Immature natural killer cell (primary cell): ENCODE data around the gene GLRX3. TPM values are rescaled to one million over a fixed set of nuclear protein-coding genes. Genes with fewer than 3 reads are reported as not detected.
"Not testable (repeated sequence)": the region's sequence is repeated elsewhere in the genome, so short reads cannot be mapped to it uniquely, and the experiment has no call there.

Experiments used
- DNase-seq, 3 donors: peaks; one replicate each; pipeline ENCODE4 v3.0.0; 2022; ENCODE audit warnings: mixed read lengths in 1 of 3
- H3K27ac Mint-ChIP-seq, 6 donors: one replicate each; pipeline ENCODE4 v1.8.0; 2020; ENCODE audit warnings: mixed read lengths in 6 of 6, mild to moderate bottlenecking in 5 of 6, inconsistent platforms in 4 of 6, moderate library complexity in 3 of 6
- H3K27me3 Mint-ChIP-seq, 3 donors: one replicate each; pipeline ENCODE4 v1.8.0; 2020 to 2021; ENCODE audit warnings: low read depth in 3 of 3, mild to moderate bottlenecking in 3 of 3, mixed read lengths in 3 of 3, moderate library complexity in 3 of 3, inconsistent platforms in 1 of 3
- H3K36me3 Mint-ChIP-seq, 3 donors: one replicate each; pipeline ENCODE4 v1.8.0; 2020; ENCODE audit warnings: mixed read lengths in 3 of 3, inconsistent platforms in 2 of 3, mild to moderate bottlenecking in 2 of 3
- H3K4me1 Mint-ChIP-seq, 2 donors: one replicate each; pipeline ENCODE4 v1.8.0; 2020; ENCODE audit warnings: inconsistent platforms in 2 of 2, mild to moderate bottlenecking in 2 of 2, mixed read lengths in 2 of 2, moderate library complexity in 1 of 2
- H3K4me3 Mint-ChIP-seq, 5 donors: one replicate each; pipeline ENCODE4 v1.8.0; 2020; ENCODE audit warnings: mild to moderate bottlenecking in 5 of 5, mixed read lengths in 5 of 5, inconsistent platforms in 3 of 5, moderate library complexity in 3 of 5
- H3K9me3 Mint-ChIP-seq, 6 donors: one replicate each; pipeline ENCODE4 v1.8.0; 2020; ENCODE audit warnings: mild to moderate bottlenecking in 6 of 6, mixed read lengths in 6 of 6, inconsistent platforms in 4 of 6, moderate library complexity in 3 of 6
- polyA plus RNA-seq, 3 donors: library from polyadenylated mRNA; unstranded; fragments of 300-500 nt; fragmentation: Illumina TruSeq; gene quantifications; one replicate each; pipeline ENCODE4 v1.2.3, GENCODE V29; 2021

GLRX3 gene
- polyA plus RNA-seq, 3 donors from 2014 or later: 83.7 to 139 (median 85.8) TPM

DNA sequence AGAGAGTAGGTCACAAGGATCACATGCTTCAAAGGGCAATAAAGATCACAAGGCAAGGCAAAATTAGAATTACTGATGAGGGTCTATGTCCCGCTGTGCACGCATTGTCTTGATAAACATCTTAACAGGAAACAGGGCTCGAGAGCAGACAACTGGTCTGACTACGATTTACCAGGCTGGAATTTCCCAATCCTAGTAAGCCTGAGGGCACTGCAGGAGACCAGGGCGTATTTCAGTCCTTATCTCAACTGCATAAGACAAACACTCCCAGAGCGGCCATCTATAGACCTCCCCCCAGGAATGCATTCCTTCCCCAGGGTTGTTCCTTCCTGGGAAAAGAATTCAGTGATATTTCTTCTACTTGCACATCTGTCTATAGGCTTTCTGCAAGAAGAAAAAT, 18.7 kb upstream of the GLRX3 start:
- not testable (repeated sequence) for H3K27me3 Mint-ChIP-seq, H3K4me3 Mint-ChIP-seq, H3K4me1 Mint-ChIP-seq, DNase-seq, H3K27ac Mint-ChIP-seq
- Mint-ChIP-seq H3K36me3 (peaks cover 0 to 11% (median 4%) of the 10 kb centered on the region in 3 donors), H3K9me3 (peaks cover 0 to 11% (median 7%) of the 10 kb centered on the region in 6 donors)

DNA sequence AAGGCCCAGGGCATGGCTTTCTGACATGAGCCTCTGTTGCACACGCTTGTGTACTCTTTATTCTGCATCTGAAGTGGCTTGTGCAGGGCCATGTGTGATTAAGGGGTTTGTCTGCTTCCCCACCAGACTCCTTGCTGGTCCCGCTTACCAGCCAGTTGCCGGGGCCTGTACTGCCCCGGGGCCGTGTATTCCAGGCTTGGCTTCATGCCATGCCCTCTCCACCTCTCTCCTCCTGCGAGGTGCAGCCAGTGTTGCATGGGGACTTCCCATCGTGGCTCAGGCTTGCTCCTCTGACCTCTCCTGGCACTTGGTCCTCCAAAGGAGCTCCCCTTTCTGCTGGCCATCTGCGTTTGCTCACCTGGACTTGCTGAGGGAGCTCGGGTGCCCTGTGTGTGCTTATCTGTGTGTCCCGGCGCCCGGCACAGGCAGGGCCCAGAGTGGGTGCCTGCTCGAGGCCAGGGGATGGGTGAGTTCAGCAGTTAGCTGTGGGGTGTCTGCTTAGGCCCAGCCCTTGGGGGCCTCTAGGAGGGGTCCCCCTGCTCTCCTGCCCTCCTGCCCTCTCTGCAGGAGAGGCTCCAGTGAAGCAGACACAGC, 14.6 kb upstream of the GLRX3 start:
- DNase-seq: no peak
- peaks cover 3 to 5% (median 3%) of the 10 kb centered on the region in 3 donors for H3K27me3 Mint-ChIP-seq
- no peak overlapping the region for H3K27ac Mint-ChIP-seq
- no peak overlapping the region for H3K4me3 Mint-ChIP-seq
- peaks cover 0 to 11% (median 7%) of the 10 kb centered on the region in 6 donors for H3K9me3 Mint-ChIP-seq
- peaks cover 0 to 1% of the 10 kb centered on the region in 2 donors for H3K4me1 Mint-ChIP-seq
- H3K36me3 Mint-ChIP-seq: peaks cover 0 to 3% (median 0%) of the 10 kb centered on the region in 3 donors

DNA sequence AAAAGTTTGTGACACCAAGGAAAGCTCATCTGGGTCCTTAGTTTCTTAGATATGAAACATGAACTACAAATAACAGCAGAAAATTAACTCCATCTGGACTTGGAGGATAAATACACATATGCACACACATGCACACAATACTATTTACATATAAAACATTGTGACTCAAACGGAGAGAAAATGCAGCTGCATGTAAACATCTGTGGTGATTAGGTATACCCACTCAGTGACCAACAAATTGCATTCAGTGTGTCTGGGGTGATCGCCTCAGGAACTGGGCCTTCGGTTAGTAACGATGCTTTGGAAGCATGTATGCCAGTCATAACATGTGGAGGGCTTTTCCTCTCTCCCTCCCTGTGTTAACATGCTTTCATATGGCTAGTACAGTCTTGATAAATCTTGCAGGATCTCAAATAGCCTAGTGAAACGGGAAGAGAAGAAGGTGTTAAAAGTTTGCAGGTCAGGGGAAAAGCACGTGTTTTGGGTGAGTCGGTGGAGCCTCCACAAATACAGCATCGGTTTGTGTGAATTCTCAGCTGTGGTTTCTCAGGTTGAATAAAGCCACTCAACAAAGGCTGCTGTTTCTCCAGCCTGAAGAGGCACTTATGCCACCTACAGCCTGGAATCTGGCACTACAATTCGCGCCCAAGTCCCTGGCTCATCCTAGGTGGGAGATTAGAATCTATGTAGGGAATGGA, 8.7 kb upstream of the GLRX3 start:
- DNase-seq: peak; percentile 59 to 66 (median 62)
- H3K36me3 Mint-ChIP-seq: no peaks in the 10 kb centered on the region
- peak overlapping the region in 1 of 5 donors; percentile 33 for H3K4me3 Mint-ChIP-seq
- H3K9me3 Mint-ChIP-seq: no peaks in the 10 kb centered on the region
- H3K27me3 Mint-ChIP-seq: peaks cover 3 to 4% (median 4%) of the 10 kb centered on the region in 3 donors
- peak overlapping the region in 3 of 6 donors; percentile 1 to 51 (median 47) for H3K27ac Mint-ChIP-seq
- H3K4me1 Mint-ChIP-seq: peaks cover 9 to 14% of the 10 kb centered on the region in 2 donors

DNA sequence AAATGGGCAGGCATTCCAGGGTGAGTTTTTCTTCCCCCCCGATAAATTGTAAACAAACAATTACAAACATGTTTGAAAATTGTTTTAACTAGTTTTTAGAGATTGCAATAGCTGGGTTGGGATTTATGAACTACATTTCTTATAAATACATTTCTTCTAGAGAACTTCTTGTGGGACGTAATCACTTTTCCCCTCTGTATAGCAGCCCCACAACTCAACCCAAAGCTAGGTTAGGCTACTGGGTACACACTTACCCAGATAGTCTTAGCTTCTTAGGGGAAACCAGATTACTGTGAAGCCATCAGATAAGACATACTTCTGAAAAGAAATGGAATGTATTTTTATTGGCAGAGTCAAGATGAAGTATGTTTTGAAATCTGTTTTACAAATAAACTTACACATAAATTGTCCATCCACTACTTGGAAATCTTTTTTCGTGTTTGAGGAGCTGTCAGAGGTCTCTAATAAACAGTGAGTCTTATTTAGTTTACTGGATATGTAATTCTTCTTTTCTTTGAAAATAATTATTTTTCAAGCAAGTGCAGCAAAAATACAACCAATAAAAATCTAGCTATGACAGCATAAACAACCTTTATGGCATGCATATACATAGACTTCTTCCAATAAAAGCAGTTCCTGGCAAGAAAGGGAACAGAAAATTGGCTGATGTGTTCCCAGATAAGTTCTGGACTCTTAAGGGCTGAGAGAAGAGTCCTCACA, 8.0 kb upstream of the GLRX3 start:
- H3K4me3 Mint-ChIP-seq: no peak overlapping the region
- H3K27me3 Mint-ChIP-seq: peaks cover 4 to 6% (median 4%) of the 10 kb centered on the region in 3 donors
- H3K4me1 Mint-ChIP-seq: peaks cover 9 to 14% of the 10 kb centered on the region in 2 donors
- H3K27ac Mint-ChIP-seq: peak overlapping the region in 1 of 6 donors; percentile 51
- no peaks in the 10 kb centered on the region for H3K36me3 Mint-ChIP-seq
- DNase-seq: no peak
- H3K9me3 Mint-ChIP-seq: no peaks in the 10 kb centered on the region

DNA sequence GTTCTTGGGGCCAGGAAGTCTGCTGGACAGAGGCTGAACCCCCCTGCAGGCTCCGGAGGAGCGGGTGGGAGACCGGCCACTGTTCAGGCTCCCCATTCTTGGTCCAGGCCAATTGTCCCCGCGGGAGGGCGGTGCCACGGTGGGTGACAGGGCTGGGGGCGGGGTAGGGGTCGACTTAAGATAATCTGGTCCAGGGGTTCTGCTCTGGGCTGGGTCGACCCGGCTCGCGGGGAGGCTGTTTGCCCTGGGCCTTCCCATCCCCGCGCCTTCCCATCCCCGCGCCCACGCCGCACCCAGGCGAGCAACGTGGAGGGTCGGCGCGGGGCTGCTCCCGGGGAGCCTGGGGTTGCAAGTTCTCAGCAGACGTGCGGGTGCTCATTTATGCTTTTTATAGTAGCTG, 7.3 kb upstream of the GLRX3 start:
- Mint-ChIP-seq H3K27ac (no peak overlapping the region), H3K4me3 (no peak overlapping the region), H3K4me1 (peaks cover 9 to 14% of the 10 kb centered on the region in 2 donors), H3K36me3 (no peaks in the 10 kb centered on the region), H3K27me3 (peaks cover 4 to 9% (median 4%) of the 10 kb centered on the region in 3 donors), H3K9me3 (no peaks in the 10 kb centered on the region)
- DNase-seq: no peak

DNA sequence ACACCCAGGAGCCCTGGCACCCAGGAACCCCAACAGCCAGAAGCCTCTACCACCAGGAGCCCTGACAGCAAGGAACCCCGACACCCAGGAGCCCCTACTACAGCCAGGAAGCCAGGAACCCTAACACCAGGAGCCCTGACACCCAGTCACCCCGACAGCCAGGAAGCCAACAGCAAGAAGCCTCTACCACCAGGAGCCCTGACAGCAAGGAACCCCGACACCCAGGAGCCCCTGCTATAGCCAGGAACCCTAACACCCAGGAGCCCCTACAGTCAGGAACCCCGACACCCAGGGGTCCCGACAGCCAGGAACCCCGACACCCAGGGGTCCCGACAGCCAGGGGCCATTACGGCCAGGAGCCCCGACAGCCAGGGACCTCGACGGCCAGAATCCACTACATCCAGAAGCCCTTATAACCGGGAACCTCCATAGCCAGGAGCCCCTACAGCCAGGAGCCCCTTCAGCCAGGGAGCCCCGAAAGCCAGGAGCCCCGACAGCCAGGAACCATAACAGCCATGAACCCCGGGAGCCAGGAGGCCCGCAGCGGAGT, 440 bp upstream of the GLRX3 start:
- peaks cover 34 to 40% of the 10 kb centered on the region in 2 donors for H3K4me1 Mint-ChIP-seq
- no peaks in the 10 kb centered on the region for H3K9me3 Mint-ChIP-seq
- H3K4me3 Mint-ChIP-seq: peak overlapping the region; percentile 82 to 94 (median 88)
- peak overlapping the region; percentile 51 to 87 (median 69) for H3K27ac Mint-ChIP-seq
- H3K36me3 Mint-ChIP-seq: no peaks in the 10 kb centered on the region
- no peak for DNase-seq
- peaks cover 0 to 11% (median 0%) of the 10 kb centered on the region in 3 donors for H3K27me3 Mint-ChIP-seq

DNA sequence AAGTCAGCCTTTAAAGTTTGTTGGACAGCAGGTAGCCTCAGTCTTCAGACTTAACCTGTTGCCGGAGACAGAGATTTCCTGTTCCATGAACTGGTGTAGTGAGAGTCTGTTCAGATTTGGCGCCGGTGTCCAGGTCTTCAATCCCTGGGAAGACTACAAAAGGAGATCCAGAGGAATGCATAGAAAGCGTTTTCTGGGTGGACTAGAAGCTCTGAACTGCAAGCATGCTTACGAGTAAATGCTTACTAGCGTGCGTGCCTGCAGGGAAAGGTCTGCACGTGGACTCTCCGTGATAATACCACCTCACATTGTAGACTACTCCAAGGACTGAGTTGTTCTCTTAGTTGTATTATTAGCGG, 878 bp downstream of the GLRX3 start:
- Mint-ChIP-seq H3K4me1 (peaks cover 44 to 52% of the 10 kb centered on the region in 2 donors), H3K9me3 (no peaks in the 10 kb centered on the region), H3K27ac (peak overlapping the region; percentile 55 to 83 (median 72))

DNA sequence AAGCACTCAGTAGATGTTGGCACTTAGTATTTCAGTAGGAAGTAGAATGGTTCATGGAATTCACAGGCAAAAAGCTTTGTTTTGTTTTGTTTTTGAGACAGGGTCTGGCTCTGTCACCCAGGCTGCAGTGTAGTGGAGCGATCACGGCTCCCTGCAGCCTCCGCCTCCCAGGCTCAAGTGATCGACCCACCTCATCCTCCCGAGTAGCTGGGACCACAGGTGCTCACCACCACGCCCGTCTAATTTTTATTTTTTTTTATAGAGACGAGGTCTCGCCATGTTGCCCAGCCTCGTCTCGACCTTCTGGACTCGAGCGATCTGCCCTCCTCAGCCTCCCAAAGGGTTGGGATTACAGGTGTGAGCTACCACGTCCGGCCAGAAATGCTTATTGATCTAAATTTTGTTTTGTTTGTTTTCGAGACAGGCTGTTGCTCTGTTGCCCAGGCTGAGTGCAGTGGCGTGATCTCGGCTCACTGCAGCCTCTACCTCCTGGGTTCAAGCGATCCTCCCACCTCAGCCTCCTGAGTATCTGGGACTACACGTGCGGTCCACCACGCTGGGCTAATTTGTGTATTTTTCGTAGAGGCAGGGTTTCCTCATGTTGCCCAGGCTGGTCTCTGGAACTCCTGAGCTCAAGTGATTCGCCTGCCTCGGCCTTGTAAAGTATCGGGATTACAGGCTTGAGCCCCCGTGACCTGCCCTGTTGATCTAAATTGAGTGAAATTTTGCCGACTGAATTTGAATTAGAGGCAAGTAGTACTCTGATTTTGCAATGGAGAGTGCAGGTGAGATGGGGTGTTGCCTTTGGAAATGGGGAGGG, 1.7 kb downstream of the GLRX3 start:
- Mint-ChIP-seq H3K36me3 (peaks cover 0 to 5% (median 0%) of the 10 kb centered on the region in 3 donors), H3K4me3 (peak overlapping the region; percentile 82 to 89 (median 87)), H3K27ac (peak overlapping the region in 4 of 6 donors; percentile 67 to 83 (median 74)), H3K27me3 (peaks cover 0 to 14% (median 3%) of the 10 kb centered on the region in 3 donors), H3K4me1 (peaks cover 52 to 60% of the 10 kb centered on the region in 2 donors), H3K9me3 (no peaks in the 10 kb centered on the region)
- no peak for DNase-seq

More for the DNA sequence above, 878 bp downstream of the GLRX3 start:
- peaks cover 0 to 14% (median 3%) of the 10 kb centered on the region in 3 donors for H3K27me3 Mint-ChIP-seq
- H3K4me3 Mint-ChIP-seq: peak overlapping the region; percentile 82 to 89 (median 87)
- no peak for DNase-seq
- no peaks in the 10 kb centered on the region for H3K36me3 Mint-ChIP-seq

DNA sequence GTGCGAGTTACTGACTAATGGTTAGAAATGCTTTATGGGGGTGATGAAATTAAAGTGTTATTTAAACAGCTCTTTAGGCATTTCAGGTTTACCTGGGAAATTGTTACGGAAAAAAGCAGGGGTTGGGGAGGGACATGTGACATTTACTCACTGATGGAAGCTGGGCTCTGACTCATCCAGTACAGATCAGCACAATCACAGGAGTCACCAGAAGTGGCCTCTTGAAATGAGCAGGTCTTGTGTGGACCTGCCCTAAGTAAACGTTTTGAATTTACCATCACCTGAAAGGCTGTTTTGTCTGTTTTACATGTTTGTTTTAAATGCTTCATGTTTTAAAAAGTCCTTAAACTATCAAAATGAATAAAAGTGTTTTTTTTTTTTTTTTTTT, 2.3 kb downstream of the GLRX3 start:
- Mint-ChIP-seq H3K36me3 (peaks cover 0 to 5% (median 0%) of the 10 kb centered on the region in 3 donors), H3K27me3 (peaks cover 0 to 10% (median 3%) of the 10 kb centered on the region in 3 donors), H3K4me1 (peaks cover 55 to 65% of the 10 kb centered on the region in 2 donors), H3K27ac (no peak overlapping the region), H3K9me3 (no peaks in the 10 kb centered on the region), H3K4me3 (peak overlapping the region in 4 of 5 donors; percentile 85 to 89 (median 88))
- no peak for DNase-seq

DNA sequence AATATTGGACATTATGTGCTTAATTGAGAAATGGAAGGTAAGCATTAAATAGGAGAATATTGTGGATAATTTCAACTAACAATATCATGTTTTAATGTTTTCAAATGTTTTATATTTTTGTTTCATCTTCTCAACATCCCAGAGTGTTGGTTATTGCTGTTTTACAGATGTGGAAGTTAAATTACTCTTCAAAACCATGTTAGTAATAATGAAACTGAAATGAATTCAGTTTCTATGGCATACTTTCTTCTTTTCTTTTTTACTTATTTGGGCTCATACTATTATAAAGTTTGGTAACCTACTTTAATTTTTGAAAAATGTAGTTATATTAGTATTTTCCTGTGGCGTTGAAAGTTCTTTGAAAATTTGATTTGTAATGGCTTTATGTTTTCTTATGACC, 4.2 kb downstream of the GLRX3 start:
- DNase-seq: no peak
- H3K36me3 Mint-ChIP-seq: peaks cover 0 to 5% (median 0%) of the 10 kb centered on the region in 3 donors
- no peak overlapping the region for H3K4me3 Mint-ChIP-seq
- H3K27ac Mint-ChIP-seq: no peak overlapping the region
- H3K9me3 Mint-ChIP-seq: no peaks in the 10 kb centered on the region
- peaks cover 52 to 58% of the 10 kb centered on the region in 2 donors for H3K4me1 Mint-ChIP-seq
- H3K27me3 Mint-ChIP-seq: peaks cover 0 to 3% (median 3%) of the 10 kb centered on the region in 3 donors

DNA sequence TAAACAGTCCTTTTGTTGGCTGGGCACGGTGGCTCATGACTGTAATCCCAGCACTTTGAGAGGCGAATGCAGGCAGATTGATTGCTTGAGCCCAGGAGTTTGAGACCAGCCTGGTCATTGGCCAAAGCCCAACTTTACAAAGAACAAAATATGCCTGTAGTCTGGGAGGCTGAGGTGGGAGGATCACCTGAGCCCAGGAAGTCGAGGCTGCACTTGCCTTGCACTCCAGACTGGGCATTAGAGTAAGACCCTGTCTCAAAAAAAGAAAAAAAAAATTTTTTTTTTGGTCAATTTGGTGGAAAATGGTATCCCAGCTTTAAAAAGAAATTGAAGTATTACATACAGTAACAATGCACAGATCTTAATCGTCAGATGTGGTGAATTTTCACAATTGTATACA, 4.8 kb downstream of the GLRX3 start:
- H3K4me3 Mint-ChIP-seq: no peak overlapping the region
- H3K9me3 Mint-ChIP-seq: no peaks in the 10 kb centered on the region
- H3K36me3 Mint-ChIP-seq: peaks cover 2 to 6% (median 2%) of the 10 kb centered on the region in 3 donors
- H3K27ac Mint-ChIP-seq: no peak overlapping the region
- peaks cover 0 to 3% (median 3%) of the 10 kb centered on the region in 3 donors for H3K27me3 Mint-ChIP-seq
- DNase-seq: no peak
- peaks cover 49 to 58% of the 10 kb centered on the region in 2 donors for H3K4me1 Mint-ChIP-seq

DNA sequence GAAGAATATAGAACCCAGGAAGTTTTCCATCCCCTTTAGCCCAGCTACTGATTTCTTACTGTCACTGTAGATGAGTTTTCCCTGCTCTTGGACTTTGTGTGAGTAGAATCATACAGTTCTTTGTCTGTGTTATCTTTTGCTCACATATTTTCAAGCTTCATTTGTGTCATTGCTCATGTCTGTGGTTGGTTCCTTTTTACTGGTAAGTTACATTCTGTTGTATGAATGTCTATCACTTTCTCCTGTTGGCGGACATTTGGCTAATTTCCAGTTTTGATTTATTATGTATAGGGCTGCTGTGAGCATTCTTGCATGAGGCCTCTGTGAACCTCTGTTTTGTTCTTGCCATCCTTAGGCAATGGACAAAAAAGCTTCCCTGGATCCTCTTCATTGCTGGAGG, 5.3 kb downstream of the GLRX3 start:
- peaks cover 49 to 61% of the 10 kb centered on the region in 2 donors for H3K4me1 Mint-ChIP-seq
- peaks cover 0 to 3% (median 3%) of the 10 kb centered on the region in 3 donors for H3K27me3 Mint-ChIP-seq

DNA sequence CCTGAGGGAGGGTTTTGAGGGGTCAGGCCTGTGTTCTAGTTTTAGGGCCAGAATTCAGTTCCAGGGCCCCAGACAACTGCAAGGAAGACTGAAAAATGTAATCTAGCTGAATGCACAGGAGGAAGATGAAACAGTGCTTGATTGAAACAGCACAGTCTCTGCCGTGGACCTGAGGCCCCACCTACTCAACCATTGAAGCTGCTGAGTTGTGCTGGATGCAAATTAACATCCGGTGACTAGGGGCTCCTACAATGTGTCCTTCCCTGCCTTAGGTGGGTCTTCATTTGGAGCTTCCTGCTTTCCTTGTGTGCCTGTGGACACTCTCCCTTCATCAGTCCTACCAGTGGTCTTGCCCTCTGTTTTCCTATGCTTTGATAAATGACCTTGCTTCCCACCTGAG, 5.7 kb downstream of the GLRX3 start:
- H3K4me1 Mint-ChIP-seq: peaks cover 48 to 64% of the 10 kb centered on the region in 2 donors
- DNase-seq: no peak
- no peaks in the 10 kb centered on the region for H3K9me3 Mint-ChIP-seq
- H3K27ac Mint-ChIP-seq: peak overlapping the region in 2 of 6 donors; percentile 4 to 24
- peaks cover 0 to 3% (median 3%) of the 10 kb centered on the region in 3 donors for H3K27me3 Mint-ChIP-seq
- peaks cover 8 to 12% (median 9%) of the 10 kb centered on the region in 3 donors for H3K36me3 Mint-ChIP-seq
- H3K4me3 Mint-ChIP-seq: peak overlapping the region in 1 of 5 donors; percentile 27

More for the DNA sequence above, 5.3 kb downstream of the GLRX3 start:
- DNase-seq: no peak
- Mint-ChIP-seq H3K9me3 (no peaks in the 10 kb centered on the region), H3K27ac (peak overlapping the region in 1 of 6 donors; percentile 3), H3K36me3 (peaks cover 5 to 9% (median 6%) of the 10 kb centered on the region in 3 donors), H3K4me3 (peak overlapping the region in 1 of 5 donors; percentile 27)
